HCT116 (cell line): ENCODE measurements around the gene LRRK1. TPM values are rescaled to one million over a fixed set of nuclear protein-coding genes. Genes with fewer than 3 reads are reported as not detected.

Experiments used
- ATAC-seq: fragments of 200-7000 bp; cut with Tn5 transposase; 2 replicates; pipeline ENCODE4 v1.9.1; 2020; ENCODE audit warnings: mild to moderate bottlenecking, moderate library complexity
- BruUV-seq: library from RNA; stranded (reverse); fragments of 400-500 nt; replicated peaks from 2 replicates; lab custom pipeline; 2021; lab: Mats Ljungman, UMichigan
- CTCF ChIA-PET: fragments of 300-600 bp; sonication (Branson Sonifier 250); formaldehyde crosslinking; loops from one replicate; lab custom pipeline; 2021; ENCODE audit warnings: antibody characterized with exemption; lab: Charles Lee
- POLR2A ChIA-PET: fragments of 300-600, 350-600 bp; sonication (Branson Sonifier 250); formaldehyde crosslinking; loops from one replicate; lab custom pipeline; 2021; ENCODE audit warnings: antibody characterized with exemption; lab: Charles Lee
- RAD21 ChIA-PET, 2 experiments: fragments of 300-600 bp; sonication (Branson Sonifier 250); formaldehyde crosslinking; loops; one replicate each; lab custom pipeline; 2023; ENCODE audit warnings: low total read pairs in 2 of 2; ENCODE audit not compliant: uncharacterized antibody in 2 of 2, unreplicated experiment in 2 of 2, low non-redundant PET in 1 of 2; lab: Charles Lee
- DNase-seq: peaks from one replicate; pipeline ENCODE4 v3.0.0-alpha.2; 2010; ENCODE audit warnings: low read depth, low spot score
- H2AFZ ChIP-seq: fragments of 200-600 bp; shearing (Covaris generic), sonication (generic); 2 replicates; pipeline ENCODE4 v1.6.1; 2017; ENCODE audit warnings: low read depth, mixed run types, mixed read lengths, antibody characterized with exemption, low read length; ENCODE audit not compliant: poor library complexity, severe bottlenecking
- H3K27ac ChIP-seq: 2 replicates; pipeline ENCODE4 v1.5.1; 2012; ENCODE audit warnings: low read depth, low read length
- H3K27me3 ChIP-seq: fragments of 200-600 bp; sonication (generic); 2 replicates; pipeline ENCODE4 v1.6.1; 2016; ENCODE audit warnings: mixed run types, low read length, mixed read lengths; ENCODE audit not compliant: insufficient read depth
- H3K36me3 ChIP-seq, 2 experiments: fragments of 200-500 bp in 1 of 2; fragments of 200-600 bp in 1 of 2; sonication (Bioruptor generic) in 1 of 2; sonication (generic) in 1 of 2; 2 replicates each; pipeline versions ENCODE4 v1.5.1 to v1.6.1; 2014 to 2016; ENCODE audit warnings: low read length in 2 of 2, inconsistent platforms in 1 of 2, mixed read lengths in 1 of 2, mixed run types in 1 of 2; ENCODE audit not compliant: insufficient read depth in 2 of 2, control insufficient read depth in 1 of 2
- H3K4me1 ChIP-seq, 2 experiments: fragments of 200-600 bp in 1 of 2; sonication (generic) in 1 of 2; 2 replicates each; pipeline versions ENCODE4 v1.5.1 to v1.6.1; 2012 to 2017; ENCODE audit warnings: low read length in 2 of 2, inconsistent platforms in 1 of 2, mild to moderate bottlenecking in 1 of 2, mixed read lengths in 1 of 2, mixed run types in 1 of 2, moderate library complexity in 1 of 2; ENCODE audit not compliant: insufficient read depth in 2 of 2, control insufficient read depth in 1 of 2
- H3K4me2 ChIP-seq: fragments of 200-600 bp; sonication (generic); 2 replicates; pipeline ENCODE4 v1.6.1; 2017; ENCODE audit warnings: mixed run types, low read length, mixed read lengths
- H3K4me3 ChIP-seq, 2 experiments: fragments of 200-600 bp in 1 of 2; sonication (generic) in 1 of 2; replicated peaks in 1 of 2; 2 replicates each; pipeline ENCODE4 v1.5.1; 2011 to 2016; ENCODE audit warnings: low read length in 2 of 2, control low read depth in 1 of 2, low read depth in 1 of 2, mild to moderate bottlenecking in 1 of 2, mixed read lengths in 1 of 2, mixed run types in 1 of 2
- H3K79me2 ChIP-seq: fragments of 200-600 bp; sonication (generic); 2 replicates; pipeline ENCODE4 v1.6.1; 2017; ENCODE audit warnings: mild to moderate bottlenecking, mixed run types, low read length, moderate library complexity, mixed read lengths; ENCODE audit not compliant: insufficient read depth
- H3K9ac ChIP-seq: fragments of 200-600 bp; sonication (generic); 2 replicates; pipeline ENCODE4 v1.6.1; 2016; ENCODE audit warnings: low read length, mixed read lengths
- H3K9me2 ChIP-seq: fragments of 200-600 bp; sonication (generic), shearing (Covaris generic); 2 replicates; pipeline ENCODE4 v1.6.1; 2017; ENCODE audit warnings: mixed run types, mild to moderate bottlenecking, moderate library complexity; ENCODE audit not compliant: insufficient read depth
- H3K9me3 ChIP-seq, 2 experiments: fragments of 200-500 bp in 1 of 2; fragments of 200-600 bp in 1 of 2; sonication (Bioruptor generic) in 1 of 2; sonication (generic) in 1 of 2; 2 replicates each; pipeline ENCODE4 v1.6.1; 2014 to 2017; ENCODE audit warnings: low read length in 2 of 2, mixed read lengths in 2 of 2, inconsistent platforms in 1 of 2, low read depth in 1 of 2, mild to moderate bottlenecking in 1 of 2, mixed run types in 1 of 2, moderate library complexity in 1 of 2; ENCODE audit not compliant: control insufficient read depth in 1 of 2, insufficient read depth in 1 of 2
- H4K20me1 ChIP-seq: fragments of 200-600 bp; sonication (generic), shearing (Covaris generic); 2 replicates; pipeline ENCODE4 v1.6.1; 2017; ENCODE audit warnings: mixed run types, mild to moderate bottlenecking, moderate library complexity; ENCODE audit not compliant: insufficient read depth
- CBX3 ChIP-seq: IDR thresholded peaks from 2 replicates; pipeline ENCODE4 v1.6.1; 2012; ENCODE audit warnings: low read depth
- CTCF ChIP-seq, 3 experiments: fragments of 200-600 bp in 1 of 3; sonication (generic) in 1 of 3; IDR thresholded peaks in 2 of 3; conservative IDR thresholded peaks in 1 of 3; 2 replicates each; pipeline ENCODE4 v1.5.1; 2012 to 2017; ENCODE audit warnings: low read depth in 2 of 3, low read length in 2 of 3, antibody characterized with exemption in 1 of 3, borderline replicate concordance in 1 of 3, control low read depth in 1 of 3, mild to moderate bottlenecking in 1 of 3, mixed read lengths in 1 of 3, mixed run types in 1 of 3, moderate library complexity in 1 of 3; ENCODE audit not compliant: insufficient read depth in 1 of 3
- EGR1 ChIP-seq: IDR thresholded peaks from 2 replicates; pipeline ENCODE4 v1.6.1; 2012; ENCODE audit warnings: low read depth
- ELF1 ChIP-seq: IDR thresholded peaks from 2 replicates; pipeline ENCODE4 v1.6.1; 2012; ENCODE audit warnings: low read depth, borderline replicate concordance
- EZH2 ChIP-seq: fragments of 200-600 bp; sonication (generic); IDR thresholded peaks from 2 replicates; pipeline ENCODE4 v1.6.1; 2017; ENCODE audit warnings: antibody characterized with exemption, mixed run types
- EZH2phosphoT487 ChIP-seq: fragments of 200-600 bp; IDR thresholded peaks from 2 replicates; pipeline ENCODE4 v1.6.1; 2018; ENCODE audit warnings: antibody characterized with exemption, borderline replicate concordance
- FOSL1 ChIP-seq: IDR thresholded peaks from 2 replicates; pipeline ENCODE4 v1.6.1; 2012; ENCODE audit warnings: low read depth
- JUND ChIP-seq: IDR thresholded peaks from 2 replicates; pipeline ENCODE4 v1.6.1; 2012
- MAX ChIP-seq: IDR thresholded peaks from 2 replicates; pipeline ENCODE4 v1.6.1; 2012
- POLR2AphosphoS5 ChIP-seq: IDR thresholded peaks from 2 replicates; pipeline ENCODE4 v1.6.1; 2011; ENCODE audit warnings: mild to moderate bottlenecking, low read depth, low read length, moderate library complexity
- RAD21 ChIP-seq: IDR thresholded peaks from 2 replicates; pipeline ENCODE4 v1.6.1; 2012; ENCODE audit warnings: low read depth, mild to moderate bottlenecking
- REST ChIP-seq: IDR thresholded peaks from 2 replicates; pipeline ENCODE4 v1.6.1; 2012; ENCODE audit warnings: low read depth
- SIN3A ChIP-seq: IDR thresholded peaks from 2 replicates; pipeline ENCODE4 v1.6.1; 2012; ENCODE audit warnings: low read depth
- SRF ChIP-seq: IDR thresholded peaks from 2 replicates; pipeline ENCODE4 v1.6.1; 2012; ENCODE audit warnings: low read depth
- TCF7L2 ChIP-seq: IDR thresholded peaks from 2 replicates; pipeline ENCODE4 v1.7.0; 2011; ENCODE audit warnings: borderline replicate concordance, inconsistent platforms; ENCODE audit not compliant: insufficient read depth, insufficient read length; ENCODE audit errors: extremely low read depth
- YY1 ChIP-seq: IDR thresholded peaks from 2 replicates; pipeline ENCODE4 v1.6.1; 2011; ENCODE audit warnings: low read length, low read depth, moderate library complexity, mild to moderate bottlenecking; ENCODE audit not compliant: insufficient replicate concordance; ENCODE audit errors: extremely low read depth
- ZBTB33 ChIP-seq: IDR thresholded peaks from 2 replicates; pipeline ENCODE4 v1.6.1; 2011; ENCODE audit warnings: mild to moderate bottlenecking, low read length, moderate library complexity; ENCODE audit not compliant: insufficient replicate concordance; ENCODE audit errors: extremely low read depth
- intact Hi-C: fragments of 100-400 bp; cut with micrococcal nuclease; formaldehyde crosslinking; loops from 2 replicates; pipeline ENCODE4 v1.10.0; 2022
- total RNA-seq: library from RNA; stranded (reverse); gene quantifications from one replicate; pipeline ENCODE4 v1.2.1, GENCODE V29; 2021; ENCODE audit not compliant: unreplicated experiment

The LRRK1 gene
- total RNA-seq, 1 experiment from 2014 or later: 21.6 TPM

DNA sequence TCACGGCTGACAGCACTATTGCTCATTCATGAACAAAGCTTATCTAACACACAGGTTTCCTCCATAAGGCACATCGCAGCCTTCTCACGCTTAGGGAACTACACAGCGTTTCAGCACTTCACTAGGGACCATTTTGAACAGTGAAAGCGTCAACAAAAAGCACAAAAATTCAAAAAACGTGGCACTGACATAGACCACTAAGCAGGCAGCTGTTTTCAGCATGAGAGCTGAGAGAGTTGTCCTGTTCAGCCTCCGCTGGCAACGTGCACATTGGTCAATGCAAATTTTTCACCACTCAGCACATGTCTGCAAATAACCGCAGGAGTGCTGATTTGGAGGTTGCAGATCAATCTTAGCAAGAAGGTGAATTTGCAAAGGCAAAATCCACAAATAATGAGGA, 109.2 kb downstream of the LRRK1 start (continued):
- TF ChIP-seq POLR2AphosphoS5 (no peak), RAD21 (no peak), TCF7L2 (no peak)
- TF ChIP-seq, all 23 proteins: peak for 0

GRCh38 chr15:101028772-101029438, 109.7 kb downstream of the LRRK1 start:
- Histone ChIP-seq H3K9ac (no peak overlapping the region), H3K79me2 (no peaks in the 10 kb centered on the region), H4K20me1 (no peaks in the 10 kb centered on the region)
- intact Hi-C loops: no loop called here
- no TSS peak for BruUV-seq
- ATAC-seq: no peak
- POLR2A ChIA-PET: no interaction called here
- no peak for TF ChIP-seq ELF1
- no peak for TF ChIP-seq SRF
- TF ChIP-seq YY1: no peak
- TF ChIP-seq REST: no peak
- no peak for TF ChIP-seq FOSL1
- no peak for TF ChIP-seq MAX
- TF ChIP-seq ZBTB33: no peak
- TF ChIP-seq TCF7L2: no peak
- TF ChIP-seq EZH2: no peak
- no peak for TF ChIP-seq SIN3A
- no peak for TF ChIP-seq JUND
- TF ChIP-seq CBX3: no peak
- no peak for TF ChIP-seq EZH2phosphoT487
- no peak for TF ChIP-seq EGR1
- TF ChIP-seq CTCF (IDR thresholded peaks at IDR 0.05 in 2 of 3, conservative IDR thresholded peaks at IDR 0.05 in 1 of 3; ENCODE audit: borderline replicate concordance in 1 of 3, insufficient read depth in 1 of 3, low read depth in 2 of 3, low read length in 2 of 3): no peak
- TF ChIP-seq, all 23 proteins: peak for 0
- Histone ChIP-seq H3K9me3 (no peaks in the 10 kb centered on the region), H3K27me3 (no peaks in the 10 kb centered on the region), H3K36me3 (peaks cover 0 to 13% of the 10 kb centered on the region in 2 experiments; a peak in 1 of 4 replicates), H3K4me2 (no peak overlapping the region), H3K9me2 (no peaks in the 10 kb centered on the region), H2AFZ (no peak overlapping the region), H3K27ac (no peak overlapping the region), H3K4me3 (no peak overlapping the region), H3K4me1 (no peaks in the 10 kb centered on the region)
- ChIA-PET CTCF (no interaction called here), RAD21 (no interaction called here)
- no peak for DNase-seq
